Natural killer cell (primary cell): ENCODE results near the gene CBLB. TPM values are rescaled to one million over a fixed set of nuclear protein-coding genes. Genes with fewer than 3 reads are reported as not detected.

Experiments
- ATAC-seq, 3 donors: fragments of 150-1000 bp in 2 of 3; fragments of 200-7000 bp in 1 of 3; cut with Tn5 transposase; 1 replicate in 1 of 3; 2 replicates in 2 of 3; pipeline ENCODE4 v1.10.0; 2021; ENCODE audit warnings: mild to moderate bottlenecking in 2 of 3, moderate library complexity in 2 of 3
- DNase-seq, 2 donors: peaks; one replicate each; pipeline versions ENCODE4 v3.0.0 to v3.0.0-alpha.2; 2013 to 2021; ENCODE audit warnings: mixed read lengths in 1 of 2
- H3K27ac ChIP-seq: one replicate; pipeline ENCODE4 v1.5.1; 2013; ENCODE audit warnings: mild to moderate bottlenecking, low read length
- H3K27me3 ChIP-seq: one replicate; pipeline ENCODE4 v1.6.1; 2013; ENCODE audit warnings: low read length; ENCODE audit not compliant: control insufficient read depth, insufficient read depth
- H3K36me3 ChIP-seq: one replicate; pipeline ENCODE4 v1.6.1; 2013; ENCODE audit warnings: low read length; ENCODE audit not compliant: control insufficient read depth, insufficient read depth
- H3K4me1 ChIP-seq: one replicate; pipeline ENCODE4 v1.6.1; 2013; ENCODE audit warnings: low read length; ENCODE audit not compliant: control insufficient read depth, insufficient read depth
- H3K4me3 ChIP-seq: one replicate; pipeline ENCODE4 v1.5.1; 2013; ENCODE audit warnings: low read length
- H3K9me3 ChIP-seq: one replicate; pipeline ENCODE4 v1.6.1; 2013; ENCODE audit warnings: low read length; ENCODE audit not compliant: control insufficient read depth, insufficient read depth
- H3K27ac Mint-ChIP-seq, 2 donors: one replicate each; pipeline ENCODE4 v1.8.0; 2022; ENCODE audit warnings: mild to moderate bottlenecking in 2 of 2, mixed read lengths in 2 of 2, moderate library complexity in 1 of 2
- H3K27me3 Mint-ChIP-seq, 2 donors: one replicate each; pipeline ENCODE4 v1.8.0; 2022; ENCODE audit warnings: low read depth in 2 of 2, mixed read lengths in 2 of 2
- H3K36me3 Mint-ChIP-seq: one replicate; pipeline ENCODE4 v1.8.0; 2022; ENCODE audit warnings: mixed read lengths
- H3K4me1 Mint-ChIP-seq, 2 donors: one replicate each; pipeline ENCODE4 v1.8.0; 2022; ENCODE audit warnings: mixed read lengths in 2 of 2
- H3K4me3 Mint-ChIP-seq: one replicate; pipeline ENCODE4 v1.8.0; 2022; ENCODE audit warnings: mild to moderate bottlenecking, moderate library complexity, mixed read lengths
- H3K9me3 Mint-ChIP-seq, 2 donors: one replicate each; pipeline ENCODE4 v1.8.0; 2022; ENCODE audit warnings: mixed read lengths in 2 of 2
- CTCF ChIP-seq: fragments of 200-600 bp; IDR thresholded peaks from one replicate; pipeline ENCODE4 v1.8.0; 2022; ENCODE audit warnings: antibody characterized with exemption
- WGBS: methylation state at CpG from one replicate; pipeline ENCODE4 v1.1.7; 2013; ENCODE audit warnings: missing lambda C conversion rate; ENCODE audit not compliant: insufficient coverage; 5-methylcytosine and 5-hydroxymethylcytosine counted together
- intact Hi-C: fragments of 100-400 bp; cut with micrococcal nuclease; formaldehyde crosslinking; loops from one replicate; pipeline ENCODE4 v1.14.2; 2022
- total RNA-seq, 4 donors: library from RNA; stranded (reverse); fragments of 120-200 nt in 1 of 4; gene quantifications; one replicate each; pipeline versions ENCODE4 v1.2.3 to v1.2.4, GENCODE V29; 2013 to 2022

CBLB gene
- total RNA-seq, 3 donors from 2014 or later (not counting 1 experiment from before 2014, with no cell fraction given), result 180 to 287 (median 230) TPM

GRCh38 chr3:105851176-105851575 is 17.6 kb downstream of the CBLB start:
- Histone ChIP-seq H3K4me1 (peaks cover 9% of the 10 kb centered on the region), H3K27ac (peak overlapping the region; percentile 43), H3K36me3 (peaks cover 63% of the 10 kb centered on the region), H3K27me3 (no peaks in the 10 kb centered on the region), H3K9me3 (no peaks in the 10 kb centered on the region), H3K4me3 (no peak overlapping the region)
- intact Hi-C loops, result no loop called here
- Mint-ChIP-seq H3K27me3 (no peaks in the 10 kb centered on the region), H3K27ac (peak overlapping the region; percentile 2 to 80), H3K36me3 (no peaks in the 10 kb centered on the region), H3K9me3 (no peaks in the 10 kb centered on the region), H3K4me1 (peaks cover 58 to 75% of the 10 kb centered on the region in 2 donors), H3K4me3 (peak overlapping the region; percentile 41)
- DNase-seq (no peak), ATAC-seq (peak in 2 of 3 donors; percentile 6 to 18)
- WGBS, result 100% methylated on average over 1 of the region's 2 CpGs
- no peak for TF ChIP-seq CTCF

DNA sequence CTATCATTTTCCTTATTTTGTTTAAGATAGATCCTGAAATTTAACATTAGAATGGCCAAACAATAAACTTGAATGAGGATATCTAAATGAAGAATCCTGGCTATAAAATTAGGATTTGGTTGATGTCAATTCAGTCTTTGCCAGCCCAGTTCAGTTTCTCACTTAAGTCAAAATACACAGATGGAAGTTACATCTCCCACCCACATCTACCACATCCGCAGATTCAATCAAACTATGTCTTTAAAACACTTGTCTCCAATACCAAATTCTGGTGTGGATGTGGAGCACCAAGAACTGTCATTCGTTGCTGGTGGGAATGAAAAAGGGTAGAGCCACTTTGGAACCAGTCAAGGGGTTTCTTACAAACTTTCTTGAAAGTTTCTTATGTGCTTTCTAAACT is 18.2 kb downstream of the CBLB start:
- intact Hi-C loops, result no loop called here
- no peak for TF ChIP-seq CTCF
- peaks cover 5% of the 10 kb centered on the region for H3K4me1 ChIP-seq
- peaks cover 61% of the 10 kb centered on the region for H3K36me3 ChIP-seq
- H3K4me3 Mint-ChIP-seq, result peak overlapping the region; percentile 41
- H3K4me1 Mint-ChIP-seq, result peaks cover 60 to 71% of the 10 kb centered on the region in 2 donors
- H3K27ac ChIP-seq, result peak overlapping the region; percentile 43
- ATAC-seq, result peak in 2 of 3 donors; percentile 37 to 64
- H3K27me3 Mint-ChIP-seq, result no peaks in the 10 kb centered on the region
- H3K4me3 ChIP-seq, result no peak overlapping the region
- no peaks in the 10 kb centered on the region for H3K9me3 Mint-ChIP-seq
- 67% methylated on average over 1 of the region's 2 CpGs for WGBS
- H3K27ac Mint-ChIP-seq, result peak overlapping the region; percentile 2 to 80
- no peaks in the 10 kb centered on the region for H3K36me3 Mint-ChIP-seq
- no peaks in the 10 kb centered on the region for H3K9me3 ChIP-seq
- peak in 1 of 2 donors; percentile 38 for DNase-seq
- H3K27me3 ChIP-seq, result no peaks in the 10 kb centered on the region

DNA sequence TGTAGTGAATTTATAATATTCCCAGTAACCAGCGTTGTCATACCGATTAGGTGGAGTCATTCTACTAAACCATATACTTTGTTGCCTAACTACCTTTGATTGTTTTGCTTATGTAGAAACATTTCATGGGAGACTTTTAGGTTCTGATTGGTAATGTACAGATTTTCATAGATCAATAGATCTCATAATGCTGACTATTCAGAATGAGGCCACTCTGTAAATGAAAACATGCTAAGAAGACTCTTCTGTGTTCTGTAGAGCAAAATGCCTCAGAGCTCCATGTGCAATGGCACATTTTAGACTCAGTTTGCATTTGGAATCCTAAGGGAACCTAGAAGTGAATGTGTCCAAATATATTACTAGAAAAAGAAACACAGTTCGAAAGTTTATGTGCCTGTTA is 20.0 kb downstream of the CBLB start:
- Mint-ChIP-seq H3K9me3 (no peaks in the 10 kb centered on the region), H3K27ac (peak overlapping the region in 1 of 2 donors; percentile 2), H3K4me1 (peaks cover 64 to 70% of the 10 kb centered on the region in 2 donors), H3K27me3 (no peaks in the 10 kb centered on the region), H3K36me3 (no peaks in the 10 kb centered on the region), H3K4me3 (no peak overlapping the region)
- no peak for ATAC-seq
- Histone ChIP-seq H3K9me3 (no peaks in the 10 kb centered on the region), H3K27me3 (no peaks in the 10 kb centered on the region), H3K4me3 (no peak overlapping the region), H3K4me1 (no peaks in the 10 kb centered on the region), H3K27ac (no peak overlapping the region), H3K36me3 (peaks cover 53% of the 10 kb centered on the region)
- 100% methylated on average over 1 of the region's 3 CpGs for WGBS
- no peak for DNase-seq
- intact Hi-C loops, result loop anchor here (5.0 kb wide), 1 partner anchor 97 kb away; no protein-coding TSS in a partner anchor
- TF ChIP-seq CTCF, result no peak

GRCh38 chr3:105847865-105848264 is 20.9 kb downstream of the CBLB start:
- TF ChIP-seq CTCF, result no peak
- no peaks in the 10 kb centered on the region for H3K4me1 ChIP-seq
- H3K27ac ChIP-seq, result no peak overlapping the region
- WGBS, result 100% methylated on average over 2 of the region's 2 CpGs
- intact Hi-C loops, result loop anchor here (5.0 kb wide), 1 partner anchor 96 kb away; no protein-coding TSS in a partner anchor
- peak overlapping the region; percentile 2 to 13 for H3K27ac Mint-ChIP-seq
- H3K9me3 Mint-ChIP-seq, result no peaks in the 10 kb centered on the region
- H3K4me1 Mint-ChIP-seq, result peaks cover 58 to 63% of the 10 kb centered on the region in 2 donors
- H3K27me3 ChIP-seq, result no peaks in the 10 kb centered on the region
- no peak overlapping the region for H3K4me3 ChIP-seq
- no peaks in the 10 kb centered on the region for H3K9me3 ChIP-seq
- ATAC-seq (no peak), DNase-seq (no peak)
- H3K36me3 ChIP-seq, result peaks cover 44% of the 10 kb centered on the region
- no peaks in the 10 kb centered on the region for H3K36me3 Mint-ChIP-seq
- H3K27me3 Mint-ChIP-seq, result no peaks in the 10 kb centered on the region
- peak overlapping the region; percentile 0 for H3K4me3 Mint-ChIP-seq
